GDM1 (cell line): ENCODE results near the gene BCL2A1.
"Not testable (repeated sequence)": the region's sequence is repeated elsewhere in the genome, so short reads cannot be mapped to it uniquely, and the experiment has no call there.

ENCODE experiments used
- DNase-seq: peaks from one replicate; lab custom pipeline; 2025; lab: John Stamatoyannopoulos, UW

The BCL2A1 gene

DNA sequence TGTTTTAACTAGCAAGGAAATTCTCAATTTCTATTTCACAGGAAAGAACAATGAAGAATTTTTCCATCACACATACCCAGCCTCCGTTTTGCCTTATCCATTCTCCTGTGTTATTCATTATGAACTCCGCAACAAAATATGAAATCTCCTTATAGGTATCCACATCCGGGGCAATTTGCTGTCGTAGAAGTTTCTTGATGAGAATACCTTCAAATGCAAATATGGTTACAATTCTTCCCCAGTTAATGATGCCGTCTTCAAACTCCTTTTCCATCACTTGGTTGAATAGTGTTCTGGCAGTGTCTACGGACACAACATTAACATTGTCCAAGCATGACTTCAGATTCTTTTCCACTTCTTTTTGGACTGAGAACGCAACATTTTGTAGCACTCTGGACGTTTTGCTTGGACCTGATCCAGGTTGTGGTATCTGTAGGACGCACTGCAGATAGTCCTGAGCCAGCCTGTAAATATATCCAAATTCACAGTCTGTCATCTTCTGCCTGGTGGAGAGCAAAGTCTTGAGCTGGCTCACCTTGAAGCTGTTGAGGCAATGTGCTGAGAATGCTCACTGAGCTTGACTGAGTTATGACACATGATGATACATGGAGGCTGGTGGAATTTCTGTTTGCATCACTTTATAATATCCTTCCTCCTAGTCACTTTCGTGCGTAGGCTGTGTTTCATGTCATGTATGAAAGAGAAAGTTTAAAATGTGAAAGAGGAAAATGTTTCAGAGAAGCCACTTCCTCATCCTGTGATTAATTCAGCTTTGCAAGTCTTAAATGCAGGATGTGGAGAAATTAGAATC is at the start of gene BCL2A1:
TSS of gene BCL2A1 (minus strand) at position 573 of the 811 bp plus-strand sequence. CDS start at position 496, 77 bp downstream.
- DNase-seq: peak; percentile 55

DNA sequence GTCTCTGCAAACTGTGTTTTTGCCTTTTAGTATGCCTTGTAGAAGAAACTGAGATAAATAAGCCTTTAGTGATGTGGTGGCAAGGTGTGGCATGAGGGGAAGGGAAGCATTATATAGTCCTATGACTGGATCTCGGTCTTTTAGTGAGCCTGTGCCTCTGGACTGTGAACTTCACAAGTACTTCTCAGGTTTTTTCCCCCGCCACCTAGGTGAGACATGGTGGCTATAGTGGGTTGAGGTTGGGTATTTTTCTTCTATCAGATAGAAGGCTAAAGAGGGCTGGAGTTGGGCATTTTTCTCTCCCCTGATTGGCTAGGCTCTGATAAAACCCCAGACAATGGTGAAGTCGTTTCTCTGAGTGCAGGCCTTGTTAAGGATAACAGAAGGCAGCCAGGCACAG is 49.7 kb upstream of the BCL2A1 start:
- DNase-seq: no peak

GRCh38 chr15:80020149-80020548 is 49.2 kb upstream of the BCL2A1 start:
- not testable (repeated sequence) for DNase-seq

GRCh38 chr15:80019168-80019745 is 48.3 kb upstream of the BCL2A1 start:
- DNase-seq: no peak

GRCh38 chr15:80017139-80017538 is 46.1 kb upstream of the BCL2A1 start:
- DNase-seq: not testable (repeated sequence)

DNA sequence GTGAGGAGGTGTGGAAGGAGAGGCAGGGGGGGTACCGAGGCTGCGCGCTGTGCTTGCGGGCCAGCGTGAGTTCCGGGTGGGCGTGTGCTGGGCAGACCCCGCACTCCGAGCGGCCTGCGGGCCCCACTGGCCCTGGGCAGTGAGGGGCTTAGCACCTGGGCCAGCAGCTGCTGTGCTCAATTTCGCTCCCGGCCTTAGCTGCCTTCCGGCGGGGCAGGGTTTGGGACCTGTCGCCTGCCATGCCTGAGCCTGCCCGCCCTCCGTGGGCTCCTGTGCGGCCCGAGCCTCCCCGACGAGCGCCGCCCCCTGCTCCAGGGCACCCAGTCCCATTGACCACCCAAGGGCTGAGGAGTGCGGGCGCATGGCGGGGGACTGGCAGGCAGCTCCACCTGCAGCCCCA is 45.5 kb upstream of the BCL2A1 start:
- DNase-seq: not testable (repeated sequence)

- DNase-seq: no peak
Observed at GRCh38 chr15:80015156-80015555, 44.2 kb upstream of the BCL2A1 start.

- DNase-seq: not testable (repeated sequence)
Observed at GRCh38 chr15:80014186-80014585, 43.2 kb upstream of the BCL2A1 start.

GRCh38 chr15:80012060-80012726 is 41.2 kb upstream of the BCL2A1 start:
- DNase-seq: no peak

DNA sequence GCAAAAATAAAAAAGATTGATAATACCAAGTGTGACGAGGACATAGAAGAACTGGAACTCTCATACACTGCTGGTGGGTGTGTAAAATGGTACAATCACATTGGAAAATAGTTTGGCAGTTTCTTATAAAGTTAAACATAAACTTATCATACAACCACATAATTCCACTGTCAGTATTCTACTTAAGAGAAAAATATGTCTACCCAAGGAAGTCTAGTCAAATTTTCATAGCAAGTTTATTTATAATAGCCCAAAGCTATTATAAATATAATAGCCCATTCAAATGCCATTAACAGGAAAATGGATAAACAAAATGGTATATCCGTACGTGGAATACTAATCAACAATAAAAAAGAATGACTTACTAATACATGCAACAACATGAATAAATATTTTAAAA is 40.6 kb upstream of the BCL2A1 start:
- DNase-seq: no peak

GRCh38 chr15:80011041-80011523 is 40.1 kb upstream of the BCL2A1 start:
- DNase-seq: not testable (repeated sequence)

- no peak for DNase-seq
Observed at GRCh38 chr15:80010131-80010673, 39.2 kb upstream of the BCL2A1 start.

DNA sequence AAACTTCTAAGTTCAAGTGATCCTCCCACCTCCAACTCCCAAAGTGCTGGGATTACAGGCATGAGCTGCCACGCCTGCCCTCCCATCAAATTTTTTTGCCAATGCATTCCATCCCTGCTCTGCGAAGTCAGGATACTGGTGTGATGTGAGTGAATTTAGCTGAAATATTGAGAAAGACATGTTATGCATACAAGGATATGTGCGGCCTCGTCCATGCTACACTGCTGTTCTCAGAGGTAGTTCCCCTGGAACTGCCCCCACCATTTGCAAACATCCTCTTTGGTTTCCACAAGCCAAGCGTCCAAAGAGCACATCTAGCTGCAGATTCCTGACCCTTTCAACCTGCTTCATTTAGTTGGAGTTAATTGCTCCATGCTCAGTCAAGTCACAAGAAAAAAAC is 36.5 kb upstream of the BCL2A1 start:
- no peak for DNase-seq

DNA sequence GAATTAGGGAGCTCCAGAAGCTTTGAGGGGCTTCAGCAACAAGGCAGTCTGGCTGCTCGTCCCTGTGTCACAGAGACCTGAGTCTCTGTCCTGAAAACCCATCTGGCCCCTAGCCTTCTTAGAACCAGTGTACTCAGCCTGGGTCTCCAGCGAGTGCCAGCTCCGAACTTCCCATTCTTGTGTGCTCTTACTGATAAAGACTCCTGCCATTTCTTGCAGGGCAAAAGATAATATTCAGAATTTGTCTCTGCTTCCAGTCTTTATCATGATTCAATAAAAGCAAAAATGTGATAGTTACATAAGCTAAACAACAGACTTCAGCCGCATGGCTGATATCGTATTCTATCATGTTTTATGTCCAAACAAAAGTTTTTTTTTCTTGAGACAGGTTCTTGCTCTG is 36.0 kb upstream of the BCL2A1 start:
- DNase-seq: no peak

DNA sequence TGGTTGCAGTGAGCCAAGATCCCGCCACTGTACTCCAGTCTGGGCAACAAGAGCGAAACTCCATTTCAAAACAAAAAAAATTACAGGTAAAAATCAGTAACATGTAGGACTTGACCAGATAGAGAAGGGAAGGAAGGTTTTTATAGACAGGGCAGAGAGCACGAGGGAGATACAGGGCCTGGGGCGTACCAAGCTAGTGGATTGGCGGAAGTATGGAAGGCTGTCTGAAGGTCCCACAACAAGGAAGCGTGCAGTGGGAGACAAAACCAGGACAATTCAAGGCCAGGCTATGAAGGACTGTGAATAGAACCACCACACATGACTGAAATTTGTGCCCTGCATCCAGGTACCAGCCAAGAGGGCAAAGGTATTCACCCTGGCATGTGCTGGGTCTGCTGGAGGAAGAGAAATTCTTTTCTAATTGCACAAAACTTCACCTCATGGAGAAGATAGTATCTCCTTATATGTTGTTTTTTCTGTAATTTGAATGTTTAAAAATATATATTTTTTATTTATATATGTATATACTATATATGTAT is 33.0 kb upstream of the BCL2A1 start:
- no peak for DNase-seq

DNA sequence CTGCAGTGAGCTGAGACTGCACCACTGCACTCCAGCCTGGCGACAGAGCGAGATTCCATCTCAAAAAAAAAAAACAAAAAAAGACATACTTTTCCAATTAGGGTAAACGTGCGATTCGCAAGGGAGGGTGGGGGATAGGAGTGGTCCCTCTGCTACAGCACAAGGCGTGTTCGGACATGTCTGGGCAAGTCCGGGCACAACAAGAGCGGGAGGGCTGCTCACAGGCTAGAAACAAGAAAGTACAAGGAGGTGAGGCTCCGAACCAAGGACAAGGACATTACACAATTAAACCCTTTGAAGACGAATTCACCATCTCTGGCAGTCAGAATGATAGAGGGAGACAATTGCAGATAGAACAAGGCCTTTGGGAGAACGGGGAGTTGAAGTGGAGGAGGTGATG is 32.2 kb upstream of the BCL2A1 start:
- no peak for DNase-seq

GRCh38 chr15:80002267-80002666 is 31.3 kb upstream of the BCL2A1 start:
- DNase-seq: no peak

GRCh38 chr15:79994615-79995014 is 23.6 kb upstream of the BCL2A1 start:
- DNase-seq: no peak

- no peak for DNase-seq
Observed at GRCh38 chr15:79991826-79992225, 20.8 kb upstream of the BCL2A1 start.

DNA sequence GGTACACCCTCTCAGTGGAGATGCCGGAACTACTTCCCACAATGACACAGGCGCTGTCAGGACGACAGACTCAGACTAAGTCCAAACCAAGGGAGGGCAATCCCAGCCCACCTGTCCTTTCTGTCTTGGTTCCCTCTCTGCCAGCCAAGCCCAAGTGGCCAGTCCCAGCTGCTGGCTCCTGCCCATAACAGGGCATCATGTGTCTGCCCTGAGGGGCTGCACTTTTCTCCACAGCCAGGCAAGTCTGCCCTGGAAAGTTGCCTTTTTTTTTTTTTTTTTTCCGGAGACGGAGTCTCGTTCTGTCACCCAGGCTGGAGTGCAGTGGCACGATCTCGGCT is 20.0 kb upstream of the BCL2A1 start:
- no peak for DNase-seq

GRCh38 chr15:79990280-79990996 is 19.4 kb upstream of the BCL2A1 start:
- DNase-seq: no peak

DNA sequence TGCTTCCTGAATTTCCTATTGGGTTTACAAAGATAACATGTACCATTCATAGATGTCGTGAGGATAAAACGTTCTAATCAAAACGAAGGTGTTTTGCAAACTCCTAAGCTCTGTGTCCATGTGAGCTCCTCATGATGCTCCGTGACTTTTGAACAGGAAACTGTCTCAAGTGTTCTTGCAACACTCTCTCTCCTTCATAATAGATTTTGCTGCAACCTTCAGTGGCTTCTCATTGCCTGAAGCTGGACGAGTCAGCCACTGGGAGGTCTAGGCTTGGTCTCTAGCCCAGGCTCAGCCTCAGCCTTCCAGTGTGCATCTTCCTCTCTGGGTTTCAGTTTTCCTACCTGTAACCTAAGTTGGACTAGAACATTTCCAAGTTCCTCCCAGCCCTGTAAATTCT is 18.7 kb upstream of the BCL2A1 start:
- DNase-seq: no peak
